ENCODE measurements around the gene HIVEP3. TPM values are rescaled to one million over a fixed set of nuclear protein-coding genes. Genes with fewer than 3 reads are reported as not detected.

Gene HIVEP3
- total RNA-seq, 1 experiment from 2014 or later: 0.55 TPM

DNA sequence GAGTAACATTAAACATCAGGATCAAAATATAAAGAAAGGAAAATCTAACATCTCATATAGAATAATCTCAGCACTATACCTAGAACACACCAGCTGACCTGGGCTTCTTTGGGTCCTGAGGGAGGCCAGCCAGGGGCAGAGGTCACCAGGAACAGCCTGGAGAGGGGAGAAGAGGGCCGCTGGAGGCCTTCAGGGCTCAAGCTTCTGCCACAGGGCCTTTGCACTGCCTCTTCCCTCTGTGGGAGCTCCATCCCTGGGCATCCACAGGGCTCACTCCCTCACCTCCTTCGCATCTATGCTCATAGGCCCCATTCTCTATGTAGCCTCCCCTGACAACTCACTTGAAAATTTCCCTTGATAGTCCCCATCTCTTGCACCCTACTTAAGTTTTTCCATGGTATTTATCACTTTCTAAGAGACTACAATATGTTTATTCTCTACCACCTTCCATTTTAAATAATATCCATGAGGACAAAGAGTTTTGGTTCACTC, 73.9 kb downstream of the HIVEP3 start:
- Mint-ChIP-seq H3K27me3 (ENCODE audit: low read depth) (no peaks in the 10 kb centered on the region; the same call in 1 of the 2 replicates), H3K9me3 (no peaks in the 10 kb centered on the region), H3K4me3 (no peak overlapping the region), H3K4me1 (peaks cover 26% of the 10 kb centered on the region), H3K27ac (no peak overlapping the region), H3K36me3 (no peaks in the 10 kb centered on the region)
- no peak for ATAC-seq
- POLR2A ChIA-PET: no interaction called here
- CTCF ChIA-PET: no interaction called here
- DNase-seq (ENCODE audit: low spot score): no peak
- TF ChIP-seq, protein P1, sequence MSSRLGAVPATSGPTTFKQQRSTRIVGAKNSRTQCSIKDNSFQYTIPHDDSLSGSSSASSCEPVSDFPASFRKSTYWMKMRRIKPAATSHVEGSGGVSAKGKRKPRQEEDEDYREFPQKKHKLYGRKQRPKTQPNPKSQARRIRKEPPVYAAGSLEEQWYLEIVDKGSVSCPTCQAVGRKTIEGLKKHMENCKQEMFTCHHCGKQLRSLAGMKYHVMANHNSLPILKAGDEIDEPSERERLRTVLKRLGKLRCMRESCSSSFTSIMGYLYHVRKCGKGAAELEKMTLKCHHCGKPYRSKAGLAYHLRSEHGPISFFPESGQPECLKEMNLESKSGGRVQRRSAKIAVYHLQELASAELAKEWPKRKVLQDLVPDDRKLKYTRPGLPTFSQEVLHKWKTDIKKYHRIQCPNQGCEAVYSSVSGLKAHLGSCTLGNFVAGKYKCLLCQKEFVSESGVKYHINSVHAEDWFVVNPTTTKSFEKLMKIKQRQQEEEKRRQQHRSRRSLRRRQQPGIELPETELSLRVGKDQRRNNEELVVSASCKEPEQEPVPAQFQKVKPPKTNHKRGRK (CRISPR knock-in tag; IDR thresholded peaks at IDR 0.05; ENCODE audit: borderline replicate concordance): no peak
- no peak for TF ChIP-seq ZNF423 (CRISPR knock-in tag; IDR thresholded peaks at IDR 0.05)
- TF ChIP-seq FOXJ3 (CRISPR knock-in tag; IDR thresholded peaks at IDR 0.05; ENCODE audit: borderline replicate concordance): no peak
- TF ChIP-seq NFATC4 (CRISPR knock-in tag; IDR thresholded peaks at IDR 0.05): no peak
- no peak for TF ChIP-seq JAZF1 (CRISPR knock-in tag; IDR thresholded peaks at IDR 0.05)
- TF ChIP-seq GTF2I (CRISPR knock-in tag; conservative IDR thresholded peaks at IDR 0.05): no peak
- TF ChIP-seq ZNF219 (CRISPR knock-in tag; IDR thresholded peaks at IDR 0.05; ENCODE audit: borderline replicate concordance): no peak
- TF ChIP-seq AFF4 (CRISPR knock-in tag; IDR thresholded peaks at IDR 0.05; ENCODE audit: borderline replicate concordance): no peak
- no peak for TF ChIP-seq ATF1 (CRISPR knock-in tag; IDR thresholded peaks at IDR 0.05)
- TF ChIP-seq NR3C1 (CRISPR knock-in tag; conservative IDR thresholded peaks at IDR 0.05; ENCODE audit: low read depth): no peak
- no peak for TF ChIP-seq ZBTB21 (CRISPR knock-in tag; IDR thresholded peaks at IDR 0.05; ENCODE audit: borderline replicate concordance)

GRCh38 chr1:41844255-41844654, 74.5 kb downstream of the HIVEP3 start:
- Mint-ChIP-seq H3K4me1 (peaks cover 26% of the 10 kb centered on the region), H3K27me3 (ENCODE audit: low read depth) (no peaks in the 10 kb centered on the region; the same call in 1 of the 2 replicates), H3K9me3 (no peaks in the 10 kb centered on the region), H3K36me3 (no peaks in the 10 kb centered on the region), H3K4me3 (no peak overlapping the region), H3K27ac (no peak overlapping the region)
- ATAC-seq (0 out of 2 replicates have a peak, but pooled peaks have one; percentile 38), DNase-seq (ENCODE audit: low spot score) (no peak)
- TF ChIP-seq, protein P1 (CRISPR knock-in tag; IDR thresholded peaks at IDR 0.05; ENCODE audit: borderline replicate concordance): no peak
- TF ChIP-seq ELF4 (CRISPR knock-in tag; IDR thresholded peaks at IDR 0.05; ENCODE audit: low read depth) (no peak), ZSCAN18 (CRISPR knock-in tag; IDR thresholded peaks at IDR 0.05) (no peak), ZNF425 (CRISPR knock-in tag; conservative IDR thresholded peaks at IDR 0.05) (no peak), FOXP4 (CRISPR knock-in tag; IDR thresholded peaks at IDR 0.05) (no peak), MYBL2 (CRISPR knock-in tag; IDR thresholded peaks at IDR 0.05) (no peak), JUN (CRISPR knock-in tag; IDR thresholded peaks at IDR 0.05) (no peak), TEAD1 (CRISPR knock-in tag; IDR thresholded peaks at IDR 0.05) (no peak), NFE2L1 (CRISPR knock-in tag; IDR thresholded peaks at IDR 0.05) (no peak), NFYB (CRISPR knock-in tag; conservative IDR thresholded peaks at IDR 0.05; ENCODE audit: low read depth) (no peak), SMAD3 (CRISPR knock-in tag; IDR thresholded peaks at IDR 0.05; ENCODE audit: borderline replicate concordance) (no peak), ZNF317 (CRISPR knock-in tag; IDR thresholded peaks at IDR 0.05; ENCODE audit: borderline replicate concordance, low read depth) (no peak)
- POLR2A ChIA-PET: no interaction called here
- CTCF ChIA-PET: no interaction called here

Data from WTC11 (cell line).